HG02588 (cell line): ENCODE measurements around the gene DEPDC4.

Source experiments
- ATAC-seq: cut with Tn5 transposase; IDR thresholded peaks from one replicate; pipeline ENCODE4 v1.9.1; 2021; ENCODE audit warnings: mild to moderate bottlenecking, moderate library complexity; ENCODE audit not compliant: unreplicated experiment

DEPDC4 gene

GRCh38 chr12:100215209-100215608 is 51.7 kb downstream of the DEPDC4 start:
- ATAC-seq: no peak

GRCh38 chr12:100214518-100214917 is 52.4 kb downstream of the DEPDC4 start:
- ATAC-seq: no peak

GRCh38 chr12:100213016-100213891 is 53.6 kb downstream of the DEPDC4 start:
- ATAC-seq: no peak

GRCh38 chr12:100211698-100212097 is 55.2 kb downstream of the DEPDC4 start:
- ATAC-seq: no peak

- ATAC-seq: no peak
Observed at GRCh38 chr12:100208834-100209233, 58.0 kb downstream of the DEPDC4 start.

- no peak for ATAC-seq
Observed at GRCh38 chr12:100207311-100207710, 59.6 kb downstream of the DEPDC4 start.

GRCh38 chr12:100201604-100202423 is 65.1 kb downstream of the DEPDC4 start:
- no peak for ATAC-seq

GRCh38 chr12:100200463-100201181 is 66.3 kb downstream of the DEPDC4 start, which contains the start of gene ACTR6:
Gene ACTR6 (plus strand): TSS chr12:100200815. CDS start chr12:100200852, 37 bp downstream.
- peak; percentile 91 for ATAC-seq

GRCh38 chr12:100199347-100200149 is 67.3 kb downstream of the DEPDC4 start:
- peak; percentile 72 for ATAC-seq

- no peak for ATAC-seq
Observed at GRCh38 chr12:100199023-100199346, 67.9 kb downstream of the DEPDC4 start.

GRCh38 chr12:100197486-100197885 is 69.4 kb downstream of the DEPDC4 start:
- no peak for ATAC-seq

- no peak for ATAC-seq
Observed at GRCh38 chr12:100193085-100193484, 73.8 kb downstream of the DEPDC4 start.
